NB4 (cell line): ENCODE measurements around the gene AGPAT3.

Experiments
- CTCF ChIP-seq: IDR thresholded peaks from one replicate; pipeline ENCODE4 v1.5.1; 2012; ENCODE audit warnings: low read depth, low read length
- MYC ChIP-seq: IDR thresholded peaks from 2 replicates; pipeline ENCODE4 v1.6.1; 2011; ENCODE audit warnings: low read depth, low read length

- TF ChIP-seq CTCF = no peak
- TF ChIP-seq MYC = no peak
Observed at GRCh38 chr21:43970551-43970950, 105.5 kb downstream of the AGPAT3 start.
